ENCODE data around the gene HOXA6.

Gene HOXA6

DNA sequence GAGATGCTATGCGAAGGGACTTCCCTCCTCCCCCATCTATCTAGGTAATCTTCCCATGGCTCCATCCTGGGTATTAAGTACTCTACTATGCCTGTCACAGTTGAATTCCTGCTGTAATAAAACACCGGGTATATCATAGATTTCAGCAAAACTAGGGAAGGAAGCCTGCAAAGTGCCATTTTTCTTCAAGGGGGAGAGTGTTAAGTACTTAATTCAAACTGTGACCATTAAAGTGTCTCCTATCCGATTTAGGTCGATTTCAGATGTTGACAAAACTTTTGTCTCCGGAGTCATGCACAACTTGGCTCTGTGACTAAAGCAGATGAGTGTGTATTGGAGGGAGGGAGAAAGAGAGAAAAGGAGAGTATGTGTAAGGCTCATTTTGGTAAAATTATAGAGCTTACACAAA is 21.6 kb downstream of the HOXA6 start:
- in situ Hi-C loops (cut with HindIII; ENCODE audit: low sequenced_read_pairs) = loop anchor here (5.0 kb wide), 2 partner anchors 36 to 274 kb away; no protein-coding TSS in a partner anchor

DNA sequence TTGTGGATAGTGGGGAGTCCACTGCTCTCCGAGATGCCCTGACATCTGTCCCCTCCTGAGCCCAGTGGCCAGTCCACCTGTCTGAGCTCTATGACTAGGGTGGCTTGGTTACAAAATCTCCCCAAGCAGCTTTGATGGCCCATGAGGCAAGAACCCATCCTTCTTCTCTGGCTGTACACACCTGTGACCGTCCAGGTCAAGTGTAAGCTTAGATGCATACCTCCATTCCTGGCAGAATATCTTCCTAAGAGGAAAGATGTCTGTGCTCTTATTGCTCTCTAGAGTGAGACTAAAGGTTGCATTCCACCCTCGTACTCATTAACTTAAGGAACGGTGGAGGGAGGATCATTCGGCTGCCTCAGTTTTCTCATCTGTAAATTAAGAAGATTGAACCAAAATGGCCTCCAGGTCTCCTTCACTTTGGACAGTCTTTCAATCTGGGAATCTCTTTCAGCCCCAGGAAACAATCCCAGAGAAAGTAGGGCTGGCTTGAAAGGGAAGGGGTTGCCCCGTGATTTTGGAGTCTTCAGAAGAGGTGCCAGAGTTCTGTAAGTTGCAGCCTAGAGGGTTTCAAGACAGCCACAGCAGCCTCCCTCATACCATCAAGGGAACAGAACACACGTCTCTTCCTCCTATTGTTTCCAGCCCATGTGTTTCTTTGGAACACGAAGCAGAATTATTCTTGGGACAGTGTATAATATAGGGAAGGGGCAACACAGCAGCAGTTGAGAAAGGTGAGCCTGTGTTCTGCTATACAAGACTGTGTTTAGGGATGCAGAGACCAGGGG is 22.5 kb downstream of the HOXA6 start:
- in situ Hi-C loops (cut with HindIII; ENCODE audit: low sequenced_read_pairs) = loop anchor here (5.0 kb wide), 2 partner anchors 37 to 273 kb away; no protein-coding TSS in a partner anchor

DNA sequence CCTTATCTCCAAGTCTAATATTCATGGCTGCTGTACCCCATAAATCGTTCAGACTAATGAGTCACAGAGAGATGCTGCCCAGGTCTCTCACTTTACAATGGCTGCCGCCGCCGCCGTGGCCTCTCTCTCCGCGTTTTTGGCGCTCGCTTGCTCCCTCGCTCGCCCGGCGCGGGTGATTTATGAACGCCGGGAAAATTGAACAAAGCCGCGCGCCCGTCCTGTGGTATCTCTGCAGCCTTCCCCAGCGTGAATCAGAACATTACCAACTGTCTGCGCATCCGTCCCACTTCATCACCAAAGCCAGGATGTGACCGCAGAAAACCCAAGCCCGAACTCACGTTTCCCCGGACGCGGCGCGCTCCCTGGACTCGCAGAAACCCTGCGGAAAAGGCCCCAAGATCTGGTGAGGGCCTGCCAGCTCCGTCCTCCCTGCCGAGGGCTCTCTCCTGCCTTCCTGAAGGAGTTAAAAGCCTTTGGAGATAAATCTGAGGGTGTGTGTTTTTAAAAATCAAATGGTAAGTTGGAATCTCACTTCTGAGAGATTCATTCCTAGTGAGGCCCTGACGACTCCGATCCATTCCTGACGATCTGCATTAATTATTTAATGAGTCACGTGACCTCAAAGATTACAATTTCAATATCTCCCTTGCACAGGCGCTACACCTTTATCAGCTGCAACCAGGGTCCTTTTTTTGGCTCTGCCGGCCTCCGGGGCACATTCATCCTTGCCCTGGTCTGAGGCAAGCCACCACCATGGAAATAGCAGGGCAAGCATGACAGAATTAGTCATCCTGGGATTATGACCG is 23.3 kb downstream of the HOXA6 start:
- in situ Hi-C loops (cut with HindIII; ENCODE audit: low sequenced_read_pairs) = no loop called here

DNA sequence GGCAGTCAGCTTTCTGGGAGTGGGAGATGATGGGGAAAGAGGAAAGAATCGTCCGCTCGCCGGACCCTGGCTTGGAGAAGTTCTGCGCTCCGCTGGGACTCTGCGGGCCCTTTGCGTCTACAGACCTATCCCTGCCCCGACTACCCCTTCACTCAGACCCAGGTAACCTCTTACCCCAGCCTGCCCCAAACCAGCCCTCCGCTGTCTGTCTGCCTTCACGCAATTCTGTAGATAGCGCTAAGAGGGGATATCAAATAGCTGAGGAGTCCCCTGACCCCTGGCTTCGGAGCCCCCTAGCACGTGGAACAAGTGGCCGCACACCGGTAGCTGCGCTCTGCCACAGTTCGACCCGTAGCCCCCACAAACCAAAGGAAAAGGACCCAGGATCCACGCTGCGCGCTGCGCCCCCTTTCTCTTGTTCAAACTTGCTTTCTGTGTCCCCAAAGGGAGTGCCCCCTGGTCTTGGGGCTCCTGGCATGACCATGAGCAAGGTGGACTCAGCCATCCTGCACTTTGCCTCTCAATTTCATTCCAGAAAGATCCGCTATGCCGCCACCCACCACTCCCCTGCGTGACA is 24.0 kb downstream of the HOXA6 start:
- in situ Hi-C loops (cut with HindIII; ENCODE audit: low sequenced_read_pairs) = no loop called here

DNA sequence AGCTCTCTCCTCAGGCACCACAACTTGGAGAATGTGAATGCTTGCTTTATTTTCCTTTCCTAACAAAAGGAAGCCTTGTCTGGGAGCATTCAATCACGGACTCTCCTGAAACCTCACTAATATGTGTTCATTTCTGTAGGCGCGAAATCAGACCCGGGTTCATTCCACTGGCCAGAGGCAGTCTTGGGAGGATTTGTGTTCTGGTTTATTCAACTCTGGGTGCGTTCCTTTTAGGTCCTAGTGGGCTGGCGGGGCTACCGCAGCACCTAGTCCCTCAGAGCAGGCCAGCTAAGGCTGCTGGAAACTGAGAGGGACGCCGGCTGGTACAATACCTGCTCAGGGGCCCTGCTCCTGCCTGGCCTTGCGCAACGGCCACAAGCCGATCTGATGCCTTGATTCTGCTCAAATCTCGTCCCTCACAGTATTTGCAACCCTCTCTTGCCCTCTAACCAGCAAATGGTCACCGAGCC is 24.5 kb downstream of the HOXA6 start:
- in situ Hi-C loops (cut with HindIII; ENCODE audit: low sequenced_read_pairs) = no loop called here

DNA sequence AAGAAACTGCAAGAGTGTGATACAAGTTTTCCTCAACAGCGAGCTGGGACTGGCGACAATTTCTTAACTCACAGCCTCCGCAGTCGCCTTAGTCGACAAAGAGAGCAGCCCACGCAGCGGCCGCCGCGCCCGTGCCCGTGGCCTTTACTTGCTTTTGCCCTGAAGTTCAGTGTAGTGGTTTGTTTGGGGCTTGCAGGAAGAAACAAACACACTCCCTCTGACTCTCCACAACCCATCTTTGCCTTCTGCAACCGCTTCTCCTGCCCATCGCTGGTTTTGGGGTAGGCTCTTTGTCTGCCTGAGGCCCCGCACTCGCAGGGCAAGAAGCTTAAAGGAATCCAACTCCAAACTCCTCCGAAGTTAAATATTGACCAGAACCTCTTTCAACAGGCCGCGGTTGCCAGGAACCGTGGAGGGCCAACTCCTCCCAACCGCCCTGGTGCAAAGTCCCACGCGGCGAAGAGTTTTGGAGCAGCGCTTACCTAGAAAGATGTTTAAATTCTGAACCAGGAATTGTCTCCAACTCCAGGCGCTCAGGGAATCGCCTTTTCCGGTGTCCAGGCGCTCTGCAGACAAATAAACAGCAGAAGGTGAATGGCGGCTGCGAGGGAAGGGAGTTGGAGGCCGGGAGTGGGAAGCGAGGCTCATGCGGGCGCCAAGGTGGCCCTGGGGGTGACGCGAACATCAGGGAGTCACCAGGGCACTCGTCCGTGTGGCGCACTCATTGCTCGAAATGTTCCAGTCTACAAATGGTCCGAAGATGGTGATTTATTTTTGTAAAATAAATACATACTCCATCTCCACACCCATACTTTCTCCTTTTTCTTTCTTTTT is 25.3 kb downstream of the HOXA6 start:
- in situ Hi-C loops (cut with HindIII; ENCODE audit: low sequenced_read_pairs) = no loop called here

DNA sequence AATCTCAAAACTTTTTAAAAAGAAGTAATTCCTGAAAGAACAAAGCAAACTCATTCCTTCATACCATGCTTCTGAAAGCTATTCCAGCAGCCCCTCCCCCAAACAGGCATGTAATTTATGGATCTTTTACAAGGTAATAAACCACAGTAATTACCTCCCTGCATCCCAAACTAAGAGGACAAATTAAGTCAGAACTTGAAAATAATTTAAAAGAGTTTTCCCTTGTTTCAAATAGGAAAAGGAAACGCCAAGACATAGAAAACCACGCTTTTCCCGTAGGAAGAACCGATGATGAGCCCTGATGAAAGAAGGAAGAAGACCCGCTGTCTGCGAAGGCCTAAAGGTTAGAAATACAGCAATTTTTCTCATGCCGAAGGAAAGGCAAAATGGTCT is 25.9 kb downstream of the HOXA6 start:
- in situ Hi-C loops (cut with HindIII; ENCODE audit: low sequenced_read_pairs) = no loop called here

DNA sequence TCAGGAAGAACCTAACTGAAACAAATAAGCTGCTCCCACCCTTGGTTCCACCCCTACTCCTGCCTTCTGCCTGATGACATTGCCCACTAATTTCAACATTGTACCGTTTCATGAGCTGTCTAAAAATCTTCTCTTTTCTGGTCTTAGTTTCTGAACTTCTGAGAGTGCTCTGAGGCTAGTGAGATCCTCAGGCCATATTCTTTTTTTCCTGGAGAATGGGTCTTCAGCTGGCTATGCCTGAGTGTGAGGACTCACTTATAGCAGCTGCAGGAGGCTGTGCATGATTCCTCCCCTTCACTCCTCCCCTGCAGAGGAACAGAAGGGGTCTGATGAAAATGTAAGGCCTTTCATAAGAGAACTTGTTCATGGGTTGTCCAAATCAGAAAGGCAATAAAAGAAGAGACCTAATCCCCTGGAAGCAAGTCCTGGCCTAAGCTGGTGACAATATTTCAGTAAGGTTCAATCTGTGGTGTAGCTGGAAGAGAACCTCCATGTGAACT is 28.1 kb downstream of the HOXA6 start:
- in situ Hi-C loops (cut with HindIII; ENCODE audit: low sequenced_read_pairs) = no loop called here

DNA sequence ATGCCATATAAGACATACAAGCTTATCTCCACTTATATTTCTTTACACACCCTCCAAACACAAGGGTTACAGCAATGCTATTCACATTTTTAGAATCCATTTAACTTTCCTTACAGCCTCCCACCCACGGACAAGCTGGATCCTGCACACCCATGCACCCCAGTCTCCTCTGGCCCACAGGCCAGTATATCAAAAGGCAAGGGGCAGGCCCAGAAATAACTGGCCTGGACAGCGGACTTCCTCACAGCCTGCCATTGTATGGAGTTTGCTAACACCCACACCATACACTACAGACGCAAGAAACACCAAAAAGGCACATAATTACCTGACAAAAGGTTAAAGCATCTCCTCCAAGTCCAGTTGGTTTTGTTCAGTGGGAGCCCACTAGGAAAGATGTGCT is 29.0 kb downstream of the HOXA6 start:
- in situ Hi-C loops (cut with HindIII; ENCODE audit: low sequenced_read_pairs) = no loop called here

DNA sequence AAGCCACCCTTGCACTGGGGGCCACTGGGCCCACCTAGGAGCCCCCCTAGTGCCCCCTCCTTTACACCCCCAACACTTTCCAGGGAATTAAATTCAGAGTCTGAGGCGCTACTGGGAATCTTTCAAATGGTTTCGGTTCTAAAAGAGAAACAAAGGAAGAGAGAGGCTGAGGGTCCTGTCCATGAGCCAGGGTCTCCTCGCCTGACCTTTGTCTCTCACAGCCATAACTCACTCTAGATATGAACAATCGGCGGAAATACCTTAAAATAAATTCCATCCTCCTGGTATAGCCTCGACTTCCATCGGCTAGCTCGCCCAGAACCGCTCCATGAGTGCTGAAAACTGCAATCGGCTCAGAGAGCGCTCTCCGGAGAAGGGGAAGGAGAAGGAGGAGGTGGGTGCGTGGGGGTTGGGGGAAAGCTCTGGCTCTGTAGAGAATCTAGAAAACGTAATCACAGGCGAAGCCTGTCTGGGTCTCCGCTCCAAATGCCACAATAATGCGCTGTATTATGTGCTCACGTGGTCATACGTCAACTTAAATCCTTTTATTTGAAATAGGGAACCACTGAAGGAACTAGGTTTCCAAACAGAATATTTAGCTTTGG is 29.6 kb downstream of the HOXA6 start:
- in situ Hi-C loops (cut with HindIII; ENCODE audit: low sequenced_read_pairs) = no loop called here

DNA sequence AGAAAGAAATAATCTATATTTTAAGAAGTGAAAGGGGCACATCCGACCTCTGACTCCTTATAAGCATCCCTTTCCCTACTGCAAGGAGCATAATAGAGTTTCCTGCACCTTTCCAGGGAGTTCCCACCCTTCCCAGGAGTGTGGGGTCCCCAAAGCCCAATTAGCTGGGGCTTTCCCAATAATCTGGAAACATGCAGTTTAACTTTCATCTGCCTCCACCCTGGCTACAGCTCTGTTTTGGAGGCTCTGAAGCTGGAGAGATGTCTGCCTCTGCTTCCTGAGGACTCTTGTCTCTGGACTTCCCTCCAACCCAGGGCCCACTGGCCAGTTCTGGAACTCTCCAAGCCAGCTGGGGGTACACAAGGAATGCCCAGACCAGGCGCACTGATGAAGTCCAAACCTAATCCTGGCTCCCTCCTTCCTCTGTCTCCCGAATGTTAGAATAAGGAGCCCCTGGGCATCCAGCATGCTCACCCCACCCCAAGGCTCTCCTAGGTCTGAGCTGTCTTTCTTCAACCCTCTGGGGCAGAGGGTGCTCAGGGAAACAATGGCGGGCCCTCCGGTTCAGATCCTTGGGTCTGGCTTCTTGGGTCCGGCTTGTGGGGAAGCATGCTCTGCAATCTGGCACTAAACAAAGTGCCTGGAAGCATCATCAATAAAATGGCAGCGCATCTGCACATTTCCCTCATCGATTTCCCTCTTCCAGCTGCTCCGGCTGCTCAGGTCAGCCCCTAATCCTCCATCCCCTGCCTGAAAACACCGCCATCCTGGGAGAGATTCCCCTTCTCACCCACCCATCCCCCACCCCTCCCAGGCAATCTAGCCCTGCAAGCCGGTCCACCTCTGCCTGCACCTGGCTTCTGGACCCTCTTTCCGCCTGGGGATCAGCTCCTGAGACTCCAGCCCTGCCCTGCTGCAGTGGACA is 30.4 kb downstream of the HOXA6 start:
- in situ Hi-C loops (cut with HindIII; ENCODE audit: low sequenced_read_pairs) = no loop called here

DNA sequence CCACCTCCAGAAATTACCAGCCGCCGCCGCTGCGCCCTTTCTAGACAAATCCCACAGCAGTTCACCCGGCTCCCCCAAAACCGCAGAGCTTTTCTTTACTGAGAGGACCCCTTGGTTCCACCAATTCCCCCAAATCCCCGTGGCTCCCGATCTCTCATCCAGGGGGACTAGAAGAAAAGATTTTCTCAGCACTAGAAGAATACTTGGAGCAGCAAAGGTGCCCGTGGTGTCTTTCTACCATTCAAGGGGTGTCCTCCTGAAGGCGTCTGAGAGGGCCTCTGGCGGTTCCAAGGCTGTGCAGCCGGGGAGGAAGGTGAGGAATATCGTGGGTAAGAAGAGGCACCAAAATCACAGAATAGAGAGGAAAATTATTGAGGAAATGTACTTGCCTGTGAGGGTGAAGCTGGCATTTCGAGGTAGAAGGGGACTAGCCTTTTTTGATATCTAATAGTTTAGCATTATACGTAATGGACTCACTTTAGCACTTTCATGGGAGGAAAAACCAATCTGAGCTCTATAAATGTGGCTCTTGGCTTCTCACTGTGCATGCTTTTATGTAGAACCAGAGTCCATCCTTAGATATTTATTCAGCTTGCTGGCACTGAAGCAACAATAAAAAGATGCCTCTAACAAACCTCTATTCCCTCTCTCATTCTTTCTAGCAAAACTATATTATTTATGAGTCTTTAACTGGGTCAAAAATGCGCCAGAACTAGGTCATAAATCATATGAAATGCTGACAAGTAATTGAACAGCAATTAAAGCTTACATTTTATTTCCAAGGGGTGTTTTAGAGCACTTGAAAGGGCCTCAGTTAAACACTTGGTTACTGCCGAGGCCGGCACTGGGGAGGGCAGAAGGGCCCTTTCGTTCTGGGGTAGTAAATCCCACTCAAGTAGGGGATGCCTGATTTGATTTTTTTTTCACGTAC is 31.3 kb downstream of the HOXA6 start:
- in situ Hi-C loops (cut with HindIII; ENCODE audit: low sequenced_read_pairs) = no loop called here

DNA sequence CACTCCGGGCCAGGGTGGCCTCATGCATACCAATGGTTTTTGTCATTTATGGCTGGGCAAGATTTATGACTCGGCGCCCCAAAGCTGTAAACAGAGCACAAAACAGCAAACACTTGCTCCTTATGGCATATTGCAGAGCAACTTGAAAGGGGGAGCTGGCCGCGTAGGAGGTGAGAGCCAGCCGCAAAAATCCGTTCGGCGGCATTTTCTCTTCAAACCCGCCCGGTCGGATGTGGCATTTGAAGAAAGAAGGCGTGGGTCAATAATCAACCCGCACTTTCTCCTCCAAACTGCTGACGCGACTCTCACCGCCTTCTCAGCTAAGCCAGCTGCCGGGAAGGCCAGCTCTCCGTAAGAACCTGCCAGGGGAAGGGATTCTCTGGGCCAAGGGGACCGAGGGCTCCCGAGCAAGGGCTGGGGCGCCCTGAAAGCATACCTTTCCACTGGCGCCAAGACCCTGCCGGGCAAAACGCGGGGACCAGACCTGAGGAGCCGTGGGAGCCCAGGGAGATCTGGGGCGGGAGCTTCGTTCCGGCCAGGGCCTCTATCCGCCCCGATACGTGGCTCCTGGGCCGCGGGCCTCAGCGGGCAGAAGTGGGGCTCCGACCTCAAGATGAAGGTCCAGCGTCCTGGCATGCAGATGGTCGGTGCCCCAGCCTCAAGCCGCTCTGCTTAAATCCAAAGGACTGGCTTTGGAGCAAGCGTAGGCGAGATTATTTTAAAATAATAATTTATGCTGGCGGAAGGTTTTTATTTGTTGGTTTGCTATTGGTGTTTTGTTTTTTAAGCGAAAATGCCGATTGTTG is 32.1 kb downstream of the HOXA6 start:
- in situ Hi-C loops (cut with HindIII; ENCODE audit: low sequenced_read_pairs) = no loop called here

DNA sequence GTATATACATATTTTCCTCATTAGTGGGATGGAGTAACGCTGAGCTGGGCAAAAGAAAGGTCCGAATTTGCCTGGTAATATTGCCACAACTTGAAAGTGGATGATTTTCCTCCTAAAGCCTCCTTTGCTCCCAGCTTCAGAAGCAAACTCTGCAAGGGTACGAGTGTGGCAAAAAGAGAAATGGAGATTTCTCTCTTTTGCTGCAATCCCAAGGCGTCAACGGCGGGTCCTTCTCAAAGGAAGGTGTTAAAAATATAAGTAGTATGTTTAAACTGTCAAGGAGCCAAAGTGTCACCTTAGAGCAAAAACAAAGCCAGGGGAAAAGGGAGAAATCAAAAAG is 32.7 kb downstream of the HOXA6 start:
- in situ Hi-C loops (cut with HindIII; ENCODE audit: low sequenced_read_pairs) = no loop called here

DNA sequence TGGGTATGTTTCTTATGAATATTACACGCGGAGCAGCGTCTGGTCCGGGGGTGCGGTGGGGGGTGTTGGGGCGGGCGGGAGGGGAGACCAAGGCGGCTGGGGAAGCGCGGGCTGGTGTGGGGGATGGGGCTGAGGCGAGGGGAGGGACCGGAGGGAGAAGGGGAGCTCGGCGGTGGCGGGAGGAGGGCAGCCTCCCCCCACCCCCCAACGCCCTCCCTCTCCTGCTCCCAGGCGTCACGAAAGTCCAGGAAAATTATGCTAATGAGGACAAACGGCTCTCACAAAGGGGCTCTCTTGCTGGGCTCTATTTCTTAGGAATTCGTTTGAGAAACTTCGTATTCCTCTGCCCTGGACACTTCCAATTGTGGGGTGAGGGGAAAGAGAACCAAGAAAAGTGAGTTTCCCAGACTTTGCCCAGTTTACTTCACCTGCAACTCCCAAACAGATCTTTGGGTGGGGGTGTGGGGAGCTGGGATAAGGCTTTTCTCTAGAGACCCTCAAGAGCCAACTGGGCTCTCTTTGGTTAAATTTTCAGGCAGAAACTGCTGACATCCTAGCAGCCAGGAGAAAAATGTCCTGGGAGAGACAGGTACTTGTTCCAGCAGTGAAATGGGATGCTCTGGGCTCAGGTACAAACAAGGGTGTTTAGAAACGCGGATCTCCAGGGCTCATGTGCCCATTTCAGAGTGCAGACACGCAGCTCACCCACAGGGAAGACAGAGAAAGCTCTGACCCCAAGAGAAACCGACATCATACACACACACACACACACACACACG is 33.4 kb downstream of the HOXA6 start:
- in situ Hi-C loops (cut with HindIII; ENCODE audit: low sequenced_read_pairs) = no loop called here
